Activated B cell treated with CpG ODN at 0.5 μM for 24 hours (primary cell): ENCODE results near the gene SPI1. TPM values are rescaled to one million over a fixed set of nuclear protein-coding genes. Genes with fewer than 3 reads are reported as not detected.
"Not testable (repeated sequence)": the region's sequence is repeated elsewhere in the genome, so short reads cannot be mapped to it uniquely, and the experiment has no call there.

Source experiments
- ATAC-seq: fragments of 200-7000 bp; cut with Tn5 transposase; one replicate; pipeline ENCODE4 v1.10.0; 2021; ENCODE audit warnings: low read depth, mild to moderate bottlenecking, moderate library complexity
- CTCF ChIA-PET: fragments of 350-600 bp; sonication (Branson Sonifier 250); formaldehyde crosslinking; loops from one replicate; lab custom pipeline; 2021; ENCODE audit warnings: antibody characterized with exemption; lab: Charles Lee
- POLR2A ChIA-PET: fragments of 350-600 bp; sonication (Branson Sonifier 250); formaldehyde crosslinking; loops from one replicate; lab custom pipeline; 2021; ENCODE audit warnings: antibody characterized with exemption; lab: Charles Lee
- DNase-seq: peaks from one replicate; pipeline ENCODE4 v3.0.0; 2022
- H3K27ac Mint-ChIP-seq: one replicate; pipeline ENCODE4 v1.8.0; 2020; ENCODE audit warnings: mixed read lengths
- H3K27me3 Mint-ChIP-seq: one replicate; pipeline ENCODE4 v1.8.0; 2021; ENCODE audit warnings: mixed read lengths
- H3K36me3 Mint-ChIP-seq: one replicate; pipeline ENCODE4 v1.8.0; 2021; ENCODE audit warnings: low read depth, mixed read lengths
- H3K4me1 Mint-ChIP-seq: one replicate; pipeline ENCODE4 v1.8.0; 2021; ENCODE audit warnings: mixed read lengths
- H3K4me3 Mint-ChIP-seq: one replicate; pipeline ENCODE4 v1.8.0; 2020; ENCODE audit warnings: mild to moderate bottlenecking, mixed read lengths
- H3K9me3 Mint-ChIP-seq: one replicate; pipeline ENCODE4 v1.8.0; 2020; ENCODE audit warnings: mixed read lengths
- CTCF ChIP-seq: fragments of 200-600 bp; IDR thresholded peaks from one replicate; pipeline ENCODE4 v1.8.0; 2022; ENCODE audit warnings: antibody characterized with exemption, mild to moderate bottlenecking
- intact Hi-C: fragments of 100-400 bp; cut with micrococcal nuclease; formaldehyde crosslinking; loops from one replicate; pipeline ENCODE4 v1.15.1; 2024
- total RNA-seq: library from RNA; stranded (reverse); gene quantifications from 2 replicates; pipeline ENCODE4 v1.2.3, GENCODE V29; 2022

SPI1 gene
- total RNA-seq, 1 donor from 2014 or later: 68.8 TPM

- no peaks in the 10 kb centered on the region for H3K9me3 Mint-ChIP-seq
- H3K4me1 Mint-ChIP-seq: no peaks in the 10 kb centered on the region
- H3K4me3 Mint-ChIP-seq: no peak overlapping the region
- H3K27ac Mint-ChIP-seq: no peak overlapping the region
- H3K27me3 Mint-ChIP-seq: no peaks in the 10 kb centered on the region
- ChIA-PET CTCF (no interaction called here), POLR2A (no interaction called here)
- peaks cover 2% of the 10 kb centered on the region for H3K36me3 Mint-ChIP-seq
- ATAC-seq (no peak), DNase-seq (no peak)
- intact Hi-C loops: no loop called here
- no peak for TF ChIP-seq CTCF
Measured at GRCh38 chr11:47335733-47336132, 42.6 kb downstream of the SPI1 start.

GRCh38 chr11:47334699-47335411, 43.5 kb downstream of the SPI1 start:
- H3K4me3 Mint-ChIP-seq, CTCF ChIA-PET, H3K9me3 Mint-ChIP-seq, H3K27me3 Mint-ChIP-seq, H3K4me1 Mint-ChIP-seq, intact Hi-C loops, DNase-seq, H3K27ac Mint-ChIP-seq, H3K36me3 Mint-ChIP-seq, ATAC-seq, POLR2A ChIA-PET: not testable (repeated sequence)

GRCh38 chr11:47333886-47334443, 44.4 kb downstream of the SPI1 start:
- no peaks in the 10 kb centered on the region for H3K27me3 Mint-ChIP-seq
- no peak overlapping the region for H3K4me3 Mint-ChIP-seq
- no peaks in the 10 kb centered on the region for H3K9me3 Mint-ChIP-seq
- no peak overlapping the region for H3K27ac Mint-ChIP-seq
- H3K4me1 Mint-ChIP-seq: peaks cover under 1% of the 10 kb centered on the region
- no peak for TF ChIP-seq CTCF
- DNase-seq (no peak), ATAC-seq (no peak)
- CTCF ChIA-PET: no interaction called here
- POLR2A ChIA-PET: no interaction called here
- H3K36me3 Mint-ChIP-seq: peaks cover 16% of the 10 kb centered on the region
- intact Hi-C loops: no loop called here

- Mint-ChIP-seq H3K27me3 (no peaks in the 10 kb centered on the region), H3K9me3 (no peaks in the 10 kb centered on the region), H3K4me1 (peaks cover 6% of the 10 kb centered on the region), H3K27ac (no peak overlapping the region), H3K36me3 (peaks cover 21% of the 10 kb centered on the region), H3K4me3 (no peak overlapping the region)
- no peak for ATAC-seq
- CTCF ChIA-PET: no interaction called here
- intact Hi-C loops: no loop called here
- TF ChIP-seq CTCF: no peak
- POLR2A ChIA-PET: no interaction called here
- DNase-seq: no peak
Measured at GRCh38 chr11:47333526-47333845, 44.9 kb downstream of the SPI1 start.

GRCh38 chr11:47332791-47333525, 45.4 kb downstream of the SPI1 start:
- ATAC-seq (no peak), DNase-seq (no peak)
- ChIA-PET POLR2A (no interaction called here), CTCF (no interaction called here)
- intact Hi-C loops: no loop called here
- no peak overlapping the region for H3K4me3 Mint-ChIP-seq
- no peak overlapping the region for H3K27ac Mint-ChIP-seq
- TF ChIP-seq CTCF: no peak
- no peaks in the 10 kb centered on the region for H3K9me3 Mint-ChIP-seq
- H3K27me3 Mint-ChIP-seq: no peaks in the 10 kb centered on the region
- peaks cover 11% of the 10 kb centered on the region for H3K4me1 Mint-ChIP-seq
- peaks cover 24% of the 10 kb centered on the region for H3K36me3 Mint-ChIP-seq
